Endothelial cell of umbilical vein (primary cell): ENCODE results near the gene AKAP6. TPM values are rescaled to one million over a fixed set of nuclear protein-coding genes. Genes with fewer than 3 reads are reported as not detected.

Experiments used
- BruUV-seq: library from RNA; stranded (reverse); fragments of 400-500 nt; replicated peaks from 2 replicates; lab custom pipeline; 2021; lab: Mats Ljungman, UMichigan
- CTCF ChIA-PET: fragments of 300-600, 350-600 bp; sonication (Branson Sonifier 250); formaldehyde crosslinking; loops from one replicate; lab custom pipeline; 2021; ENCODE audit warnings: antibody characterized with exemption, inconsistent platforms; lab: Charles Lee
- POLR2A ChIA-PET: fragments of 300-600, 350-600 bp; sonication (Branson Sonifier 250); formaldehyde crosslinking; loops from one replicate; lab custom pipeline; 2021; ENCODE audit warnings: antibody characterized with exemption, inconsistent platforms; lab: Charles Lee
- DNase-seq: peaks from one replicate; pipeline ENCODE4 v3.0.0-alpha.2; 2011; ENCODE audit warnings: low read depth, low spot score
- FAIRE-seq: peaks from 2 replicates; lab custom pipeline; 2011; peaks lifted over from hg19 to GRCh38; lab: Jason Lieb, UNC
- H2AFZ ChIP-seq: 2 replicates; pipeline ENCODE4 v1.6.0; 2012; ENCODE audit warnings: low read depth, low read length, control low read depth, inconsistent platforms
- H3K27ac ChIP-seq: 2 replicates; pipeline ENCODE4 v1.5.1; 2011; ENCODE audit warnings: low read depth, mild to moderate bottlenecking, control low read depth, low read length, moderate library complexity; ENCODE audit not compliant: insufficient read depth
- H3K27me3 ChIP-seq, 2 experiments: 2 replicates each; pipeline versions ENCODE4 v1.6.0 to v1.6.1; 2011; ENCODE audit warnings: low read length in 2 of 2, mixed read lengths in 1 of 2; ENCODE audit not compliant: control insufficient read depth in 2 of 2, insufficient read depth in 2 of 2
- H3K36me3 ChIP-seq, 2 experiments: 2 replicates in 1 of 2; 3 replicates in 1 of 2; pipeline ENCODE4 v1.5.1; 2011; ENCODE audit warnings: low read length in 2 of 2, mild to moderate bottlenecking in 1 of 2, moderate library complexity in 1 of 2; ENCODE audit not compliant: control insufficient read depth in 2 of 2, insufficient read depth in 2 of 2; ENCODE audit errors: extremely low read depth in 1 of 2
- H3K4me1 ChIP-seq: 3 replicates; pipeline ENCODE4 v1.5.1; 2011; ENCODE audit warnings: mild to moderate bottlenecking, low read length; ENCODE audit not compliant: control insufficient read depth, insufficient read depth; ENCODE audit errors: extremely low read depth
- H3K4me2 ChIP-seq: 2 replicates; pipeline ENCODE4 v1.6.1; 2011; ENCODE audit warnings: low read length, control low read depth, mixed read lengths; ENCODE audit not compliant: insufficient read depth
- H3K4me3 ChIP-seq, 3 experiments: fragments of 200-600 bp in 1 of 3; sonication (generic), shearing (Covaris generic) in 1 of 3; replicated peaks in 1 of 3; 2 replicates each; pipeline ENCODE4 v1.5.1; 2011 to 2016; ENCODE audit warnings: control low read depth in 3 of 3, low read length in 3 of 3, mild to moderate bottlenecking in 2 of 3, inconsistent platforms in 1 of 3, low read depth in 1 of 3, moderate library complexity in 1 of 3; ENCODE audit not compliant: insufficient read depth in 1 of 3
- H3K79me2 ChIP-seq: 2 replicates; pipeline ENCODE4 v1.6.0; 2012; ENCODE audit warnings: low read length, inconsistent platforms; ENCODE audit not compliant: control insufficient read depth, insufficient read depth
- H3K9ac ChIP-seq: replicated peaks from 2 replicates; pipeline ENCODE3; 2011; ENCODE audit warnings: low read length, control low read depth; ENCODE audit not compliant: insufficient read depth; ENCODE audit errors: extremely low read depth
- H3K9me1 ChIP-seq: replicated peaks from 3 replicates; pipeline ENCODE4 v1.6.0; 2011; ENCODE audit warnings: mild to moderate bottlenecking, low read length; ENCODE audit not compliant: control insufficient read depth, insufficient read depth; ENCODE audit errors: extremely low read depth
- H3K9me3 ChIP-seq: replicated peaks from 2 replicates; pipeline ENCODE4 v1.5.1; 2012; ENCODE audit warnings: low read length, inconsistent platforms; ENCODE audit not compliant: control insufficient read depth, insufficient read depth
- H4K20me1 ChIP-seq: replicated peaks from 2 replicates; pipeline ENCODE3; 2011; ENCODE audit warnings: mild to moderate bottlenecking, low read length; ENCODE audit not compliant: control insufficient read depth, insufficient read depth; ENCODE audit errors: extremely low read depth
- EZH2 ChIP-seq: IDR thresholded peaks from 2 replicates; pipeline ENCODE4 v1.6.1; 2012; ENCODE audit warnings: borderline replicate concordance, low read depth, mild to moderate bottlenecking, moderate library complexity, low read length, inconsistent platforms; ENCODE audit not compliant: severe bottlenecking
- FOS ChIP-seq: IDR thresholded peaks from 2 replicates; pipeline ENCODE4 v1.6.1; 2011; ENCODE audit warnings: mild to moderate bottlenecking, low read length, moderate library complexity, borderline replicate concordance; ENCODE audit not compliant: insufficient read depth
- GATA2 ChIP-seq: IDR thresholded peaks from 2 replicates; pipeline ENCODE4 v1.7.0; 2011; ENCODE audit warnings: low read depth, mild to moderate bottlenecking, moderate library complexity, mixed read lengths, low read length; ENCODE audit not compliant: insufficient read length, insufficient read depth
- JUN ChIP-seq: IDR thresholded peaks from 2 replicates; pipeline ENCODE4 v1.6.1; 2011; ENCODE audit warnings: borderline replicate concordance, low read depth; ENCODE audit not compliant: insufficient read length, insufficient read depth
- MYC ChIP-seq: IDR thresholded peaks from one replicate; pipeline ENCODE4 v1.6.1; 2011; ENCODE audit warnings: mild to moderate bottlenecking, low read depth, low read length
- POLR2A ChIP-seq: IDR thresholded peaks from 2 replicates; pipeline ENCODE4 v1.6.1; 2012; ENCODE audit warnings: low read depth, mild to moderate bottlenecking, control low read depth, low read length
- POLR2AphosphoS5 ChIP-seq: IDR thresholded peaks from 2 replicates; pipeline ENCODE4 v1.6.1; 2012; ENCODE audit warnings: low read depth, mild to moderate bottlenecking, control low read depth, low read length, moderate library complexity; ENCODE audit not compliant: insufficient read depth
- dilution Hi-C: fragments of 300-500 bp; cut with MboI; formaldehyde crosslinking; loops from one replicate; pipeline ENCODE4 v1.15.0; 2019; ENCODE audit warnings: low sequenced_read_pairs; ENCODE audit not compliant: extremely low pct_ligation_motif_present
- intact Hi-C: fragments of 100-400 bp; cut with micrococcal nuclease; formaldehyde crosslinking; loops from one replicate; pipeline ENCODE4 v1.10.0; 2022
- polyA plus RNA-seq, 4 experiments: library from polyadenylated mRNA; depleted of rRNA in 3 of 4; stranded (reverse) in 3 of 4; unstranded in 1 of 4; fragments of >200 nt; gene quantifications; 2 replicates each; pipeline versions ENCODE4 v1.2.1 to v1.2.3, GENCODE V29; 2011 to 2012; ENCODE audit warnings: missing spikeins in 1 of 4
- total RNA-seq: library from RNA; stranded (reverse); gene quantifications from 2 replicates; pipeline ENCODE4 v1.2.3, GENCODE V29; 2021
- TF ChIP-seq, protein P1 (sequence below): IDR thresholded peaks from 2 replicates; pipeline ENCODE4 v1.6.1; 2011; ENCODE audit not compliant: insufficient read depth, insufficient read length
- TF ChIP-seq, protein P2 (sequence below), 2 donors: IDR thresholded peaks; 1 replicate in 1 of 2; 2 replicates in 1 of 2; pipeline ENCODE4 v1.5.1; 2011; ENCODE audit warnings: low read length in 2 of 2, mild to moderate bottlenecking in 2 of 2, moderate library complexity in 2 of 2, control low read depth in 1 of 2, inconsistent platforms in 1 of 2, low read depth in 1 of 2; ENCODE audit not compliant: insufficient read depth in 1 of 2; ENCODE audit errors: extremely low read depth in 1 of 2

Gene AKAP6
- total and polyA plus RNA-seq, 2 donors (not counting 3 experiments of a cell fraction or from before 2014, with no cell fraction given): 0.03 to 0.49 TPM

DNA sequence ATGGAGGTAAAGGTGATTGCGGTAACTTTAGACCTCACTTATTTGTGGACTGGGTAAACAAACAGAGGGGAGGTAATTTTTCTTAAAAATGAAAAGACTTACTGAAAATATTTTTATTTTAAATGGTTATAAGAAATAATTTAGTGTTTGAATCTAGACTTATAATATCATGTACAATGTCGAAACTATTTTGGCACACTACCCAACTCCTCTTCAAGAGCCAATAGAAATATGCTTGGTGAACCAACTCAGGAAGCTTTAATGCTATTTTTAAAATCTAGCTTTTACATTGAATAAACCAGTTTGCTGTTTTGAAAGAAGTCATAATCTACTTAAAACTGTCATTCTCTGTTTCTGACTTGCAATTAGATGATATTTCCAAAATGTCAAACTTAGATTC is 433.8 kb downstream of the AKAP6 start:
- Histone ChIP-seq H3K4me2 (no peak overlapping the region), H3K9ac (no peak overlapping the region), H3K4me1 (no peaks in the 10 kb centered on the region), H3K27me3 (no peaks in the 10 kb centered on the region), H4K20me1 (no peaks in the 10 kb centered on the region), H3K79me2 (no peaks in the 10 kb centered on the region), H2AFZ (no peak overlapping the region), H3K4me3 (no peak overlapping the region), H3K9me1 (no peaks in the 10 kb centered on the region), H3K9me3 (no peaks in the 10 kb centered on the region), H3K36me3 (no peaks in the 10 kb centered on the region), H3K27ac (no peak overlapping the region)
- intact Hi-C loops (no loop called here), dilution Hi-C loops (no loop called here)
- no peak for TF ChIP-seq GATA2
- TF ChIP-seq MYC: no peak
- TF ChIP-seq, protein P1, sequence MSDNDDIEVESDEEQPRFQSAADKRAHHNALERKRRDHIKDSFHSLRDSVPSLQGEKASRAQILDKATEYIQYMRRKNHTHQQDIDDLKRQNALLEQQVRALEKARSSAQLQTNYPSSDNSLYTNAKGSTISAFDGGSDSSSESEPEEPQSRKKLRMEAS: no peak
- no peak for TF ChIP-seq POLR2A
- no peak for TF ChIP-seq EZH2
- no peak for TF ChIP-seq POLR2AphosphoS5
- no peak for TF ChIP-seq JUN
- no peak for TF ChIP-seq FOS
- TF ChIP-seq, protein P2, sequence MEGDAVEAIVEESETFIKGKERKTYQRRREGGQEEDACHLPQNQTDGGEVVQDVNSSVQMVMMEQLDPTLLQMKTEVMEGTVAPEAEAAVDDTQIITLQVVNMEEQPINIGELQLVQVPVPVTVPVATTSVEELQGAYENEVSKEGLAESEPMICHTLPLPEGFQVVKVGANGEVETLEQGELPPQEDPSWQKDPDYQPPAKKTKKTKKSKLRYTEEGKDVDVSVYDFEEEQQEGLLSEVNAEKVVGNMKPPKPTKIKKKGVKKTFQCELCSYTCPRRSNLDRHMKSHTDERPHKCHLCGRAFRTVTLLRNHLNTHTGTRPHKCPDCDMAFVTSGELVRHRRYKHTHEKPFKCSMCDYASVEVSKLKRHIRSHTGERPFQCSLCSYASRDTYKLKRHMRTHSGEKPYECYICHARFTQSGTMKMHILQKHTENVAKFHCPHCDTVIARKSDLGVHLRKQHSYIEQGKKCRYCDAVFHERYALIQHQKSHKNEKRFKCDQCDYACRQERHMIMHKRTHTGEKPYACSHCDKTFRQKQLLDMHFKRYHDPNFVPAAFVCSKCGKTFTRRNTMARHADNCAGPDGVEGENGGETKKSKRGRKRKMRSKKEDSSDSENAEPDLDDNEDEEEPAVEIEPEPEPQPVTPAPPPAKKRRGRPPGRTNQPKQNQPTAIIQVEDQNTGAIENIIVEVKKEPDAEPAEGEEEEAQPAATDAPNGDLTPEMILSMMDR (IDR thresholded peaks at IDR 0.05; ENCODE audit: extremely low read depth in 1 of 2, insufficient read depth in 1 of 2, low read depth in 1 of 2, low read length in 2 of 2): no peak
- FAIRE-seq: no peak
- DNase-seq: no peak
- CTCF ChIA-PET: interaction anchor here (0.6 kb wide), 1 partner anchor 1284 kb away, joined by 3 read pairs; no protein-coding TSS in a partner anchor
- POLR2A ChIA-PET: no interaction called here
- BruUV-seq: no TSS peak
